GM23338 (cell line): ENCODE data around the gene ITSN2. TPM values are rescaled to one million over a fixed set of nuclear protein-coding genes. Genes with fewer than 3 reads are reported as not detected.

Experiments used
- ATAC-seq: fragments of 200-7000 bp; cut with Tn5 transposase; 3 replicates; pipeline ENCODE4 v1.9.1; 2020
- DNase-seq: peaks from one replicate; pipeline ENCODE4 v3.0.0-alpha.2; 2015; ENCODE audit warnings: low spot score
- H2AFZ ChIP-seq: fragments of 200-600 bp; sonication (generic); 2 replicates; pipeline ENCODE4 v1.8.0; 2016; ENCODE audit warnings: antibody characterized with exemption, mild to moderate bottlenecking, moderate library complexity
- H3F3A ChIP-seq: fragments of 200-600 bp; sonication (generic); replicated peaks from 2 replicates; pipeline ENCODE4 v1.8.0; 2017; ENCODE audit warnings: antibody characterized with exemption, mixed run types, low read depth
- H3K27ac ChIP-seq: fragments of 200-600 bp; sonication (generic); 2 replicates; pipeline ENCODE4 v1.6.1; 2016; ENCODE audit warnings: low read depth
- H3K27me3 ChIP-seq: fragments of 200-600 bp; sonication (generic); 2 replicates; pipeline ENCODE4 v1.8.0; 2016; ENCODE audit warnings: mild to moderate bottlenecking, mixed run types, moderate library complexity; ENCODE audit not compliant: insufficient read depth
- H3K36me3 ChIP-seq: fragments of 200-600 bp; sonication (generic); 2 replicates; pipeline ENCODE4 v1.8.0; 2016; ENCODE audit warnings: mild to moderate bottlenecking; ENCODE audit not compliant: insufficient read depth
- H3K4me1 ChIP-seq: fragments of 200-600 bp; sonication (generic); 2 replicates; pipeline ENCODE4 v1.8.0; 2016; ENCODE audit warnings: mild to moderate bottlenecking, moderate library complexity; ENCODE audit not compliant: insufficient read depth
- H3K4me2 ChIP-seq: fragments of 200-600 bp; sonication (generic); 2 replicates; pipeline ENCODE4 v1.7.1; 2017; ENCODE audit warnings: mixed run types
- H3K4me3 ChIP-seq: fragments of 200-600 bp; sonication (generic); 2 replicates; pipeline ENCODE4 v1.6.1; 2016; ENCODE audit warnings: mixed run types
- H3K79me2 ChIP-seq: fragments of 200-600 bp; sonication (generic); replicated peaks from 2 replicates; pipeline ENCODE4 v1.8.0; 2017; ENCODE audit warnings: mild to moderate bottlenecking; ENCODE audit not compliant: insufficient read depth
- H3K9me2 ChIP-seq: fragments of 200-600 bp; sonication (generic); 2 replicates; pipeline ENCODE4 v1.8.0; 2017; ENCODE audit not compliant: insufficient read depth
- H4K20me1 ChIP-seq: fragments of 200-600 bp; sonication (generic); replicated peaks from 2 replicates; pipeline ENCODE4 v1.8.0; 2017; ENCODE audit warnings: mild to moderate bottlenecking; ENCODE audit not compliant: insufficient read depth
- H3K27ac Mint-ChIP-seq: 2 replicates; pipeline ENCODE4 v1.8.0; 2020; ENCODE audit warnings: inconsistent platforms, mild to moderate bottlenecking, moderate library complexity, mixed read lengths
- H3K27me3 Mint-ChIP-seq: 3 replicates; pipeline ENCODE4 v1.8.0; 2022; ENCODE audit warnings: low read depth, mild to moderate bottlenecking, moderate library complexity, mixed read lengths, inconsistent platforms; ENCODE audit not compliant: insufficient read depth, poor library complexity
- H3K36me3 Mint-ChIP-seq: 3 replicates; pipeline ENCODE4 v1.8.0; 2021; ENCODE audit warnings: low read depth, mild to moderate bottlenecking, inconsistent platforms, moderate library complexity, mixed read lengths
- H3K4me1 Mint-ChIP-seq: 3 replicates; pipeline ENCODE4 v1.8.0; 2020; ENCODE audit warnings: mild to moderate bottlenecking, inconsistent platforms, mixed read lengths
- H3K4me3 Mint-ChIP-seq: 3 replicates; pipeline ENCODE4 v1.8.0; 2021; ENCODE audit warnings: moderate library complexity, mild to moderate bottlenecking, inconsistent platforms, mixed read lengths
- H3K9me3 Mint-ChIP-seq: 3 replicates; pipeline ENCODE4 v1.8.0; 2020; ENCODE audit warnings: moderate library complexity, mild to moderate bottlenecking, inconsistent platforms, mixed read lengths
- CREB1 ChIP-seq: fragments of 250-450 bp; sonication (Bioruptor Pico); IDR thresholded peaks from 2 replicates; pipeline ENCODE4 v1.5.0; 2020; ENCODE audit warnings: low read depth, mild to moderate bottlenecking, moderate library complexity
- EZH2 ChIP-seq: fragments of 200-600 bp; sonication (generic); IDR thresholded peaks from one replicate; pipeline ENCODE4 v1.8.0; 2017; ENCODE audit warnings: antibody characterized with exemption, mild to moderate bottlenecking, low read depth; ENCODE audit not compliant: unreplicated experiment
- JUNB ChIP-seq: IDR thresholded peaks from one replicate; pipeline ENCODE4 v1.6.1; 2016; ENCODE audit warnings: antibody characterized with exemption; ENCODE audit not compliant: unreplicated experiment
- NANOG ChIP-seq: IDR thresholded peaks from 2 replicates; pipeline ENCODE4 v1.6.1; 2016; ENCODE audit warnings: antibody characterized with exemption, borderline replicate concordance
- POLR2AphosphoS5 ChIP-seq: IDR thresholded peaks from 2 replicates; pipeline ENCODE4 v1.6.1; 2016; ENCODE audit warnings: antibody characterized with exemption, low read depth
- STAT1 ChIP-seq: IDR thresholded peaks from one replicate; pipeline ENCODE4 v1.6.1; 2016; ENCODE audit warnings: antibody characterized with exemption; ENCODE audit not compliant: unreplicated experiment
- polyA plus RNA-seq: library from polyadenylated mRNA; unstranded; fragments of >200 nt; fragmentation: Nextera tagmentation; extraction: Ambion mirVana; gene quantifications from 2 replicates; pipeline ENCODE4 v1.2.1, GENCODE V29; 2016
- total RNA-seq: library from RNA; depleted of rRNA; stranded (reverse); fragments of >200 nt; shearing (Covaris generic); gene quantifications from 2 replicates; pipeline ENCODE4 v1.2.3, GENCODE V29; 2014
- TF ChIP-seq, protein P1 (sequence below): IDR thresholded peaks from one replicate; pipeline ENCODE4 v1.6.1; 2018; ENCODE audit warnings: antibody characterized with exemption; ENCODE audit not compliant: unreplicated experiment
- TF ChIP-seq, protein P2 (sequence below): IDR thresholded peaks from 2 replicates; pipeline ENCODE4 v1.6.1; 2016; ENCODE audit warnings: antibody characterized with exemption
- TF ChIP-seq, protein P3 (sequence below), 2 experiments: fragments of 200-600 bp in 1 of 2; sonication (generic) in 1 of 2; conservative IDR thresholded peaks; 2 replicates each; pipeline versions ENCODE4 v1.5.1 to v1.6.1; 2016 to 2017; ENCODE audit warnings: antibody characterized with exemption in 2 of 2, low read depth in 2 of 2, mild to moderate bottlenecking in 2 of 2, moderate library complexity in 1 of 2

The ITSN2 gene
- total and polyA plus RNA-seq, 2 experiments from 2014 or later: 17.1 to 17.8 TPM

DNA sequence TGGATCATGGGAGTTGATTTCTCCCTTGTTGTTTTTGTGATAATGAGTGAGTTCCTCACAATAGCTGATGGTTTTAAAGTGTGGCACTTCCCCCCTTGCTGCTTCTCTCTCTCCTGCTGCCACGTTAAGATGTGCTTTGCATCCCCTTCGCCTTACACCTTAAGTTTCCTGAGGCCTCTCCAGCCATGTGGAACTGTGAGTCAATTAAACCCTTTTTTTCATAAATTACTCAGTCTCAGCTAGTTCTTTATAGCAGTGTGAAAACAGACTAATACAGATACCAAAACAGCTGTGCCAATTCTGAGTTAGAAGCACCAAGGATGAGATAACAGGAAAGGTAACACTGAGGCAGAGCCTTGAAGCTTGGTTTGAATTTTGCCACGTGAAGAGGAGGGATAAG is 44.7 kb downstream of the ITSN2 start (continued):
- TF ChIP-seq, protein P1, sequence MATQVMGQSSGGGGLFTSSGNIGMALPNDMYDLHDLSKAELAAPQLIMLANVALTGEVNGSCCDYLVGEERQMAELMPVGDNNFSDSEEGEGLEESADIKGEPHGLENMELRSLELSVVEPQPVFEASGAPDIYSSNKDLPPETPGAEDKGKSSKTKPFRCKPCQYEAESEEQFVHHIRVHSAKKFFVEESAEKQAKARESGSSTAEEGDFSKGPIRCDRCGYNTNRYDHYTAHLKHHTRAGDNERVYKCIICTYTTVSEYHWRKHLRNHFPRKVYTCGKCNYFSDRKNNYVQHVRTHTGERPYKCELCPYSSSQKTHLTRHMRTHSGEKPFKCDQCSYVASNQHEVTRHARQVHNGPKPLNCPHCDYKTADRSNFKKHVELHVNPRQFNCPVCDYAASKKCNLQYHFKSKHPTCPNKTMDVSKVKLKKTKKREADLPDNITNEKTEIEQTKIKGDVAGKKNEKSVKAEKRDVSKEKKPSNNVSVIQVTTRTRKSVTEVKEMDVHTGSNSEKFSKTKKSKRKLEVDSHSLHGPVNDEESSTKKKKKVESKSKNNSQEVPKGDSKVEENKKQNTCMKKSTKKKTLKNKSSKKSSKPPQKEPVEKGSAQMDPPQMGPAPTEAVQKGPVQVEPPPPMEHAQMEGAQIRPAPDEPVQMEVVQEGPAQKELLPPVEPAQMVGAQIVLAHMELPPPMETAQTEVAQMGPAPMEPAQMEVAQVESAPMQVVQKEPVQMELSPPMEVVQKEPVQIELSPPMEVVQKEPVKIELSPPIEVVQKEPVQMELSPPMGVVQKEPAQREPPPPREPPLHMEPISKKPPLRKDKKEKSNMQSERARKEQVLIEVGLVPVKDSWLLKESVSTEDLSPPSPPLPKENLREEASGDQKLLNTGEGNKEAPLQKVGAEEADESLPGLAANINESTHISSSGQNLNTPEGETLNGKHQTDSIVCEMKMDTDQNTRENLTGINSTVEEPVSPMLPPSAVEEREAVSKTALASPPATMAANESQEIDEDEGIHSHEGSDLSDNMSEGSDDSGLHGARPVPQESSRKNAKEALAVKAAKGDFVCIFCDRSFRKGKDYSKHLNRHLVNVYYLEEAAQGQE: no peak
- TF ChIP-seq EZH2 (no peak), STAT1 (no peak), POLR2AphosphoS5 (no peak), CREB1 (CRISPR knock-in tag) (no peak)
- TF ChIP-seq, protein P2, sequence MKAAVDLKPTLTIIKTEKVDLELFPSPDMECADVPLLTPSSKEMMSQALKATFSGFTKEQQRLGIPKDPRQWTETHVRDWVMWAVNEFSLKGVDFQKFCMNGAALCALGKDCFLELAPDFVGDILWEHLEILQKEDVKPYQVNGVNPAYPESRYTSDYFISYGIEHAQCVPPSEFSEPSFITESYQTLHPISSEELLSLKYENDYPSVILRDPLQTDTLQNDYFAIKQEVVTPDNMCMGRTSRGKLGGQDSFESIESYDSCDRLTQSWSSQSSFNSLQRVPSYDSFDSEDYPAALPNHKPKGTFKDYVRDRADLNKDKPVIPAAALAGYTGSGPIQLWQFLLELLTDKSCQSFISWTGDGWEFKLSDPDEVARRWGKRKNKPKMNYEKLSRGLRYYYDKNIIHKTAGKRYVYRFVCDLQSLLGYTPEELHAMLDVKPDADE: no peak
- TF ChIP-seq, protein P3, sequence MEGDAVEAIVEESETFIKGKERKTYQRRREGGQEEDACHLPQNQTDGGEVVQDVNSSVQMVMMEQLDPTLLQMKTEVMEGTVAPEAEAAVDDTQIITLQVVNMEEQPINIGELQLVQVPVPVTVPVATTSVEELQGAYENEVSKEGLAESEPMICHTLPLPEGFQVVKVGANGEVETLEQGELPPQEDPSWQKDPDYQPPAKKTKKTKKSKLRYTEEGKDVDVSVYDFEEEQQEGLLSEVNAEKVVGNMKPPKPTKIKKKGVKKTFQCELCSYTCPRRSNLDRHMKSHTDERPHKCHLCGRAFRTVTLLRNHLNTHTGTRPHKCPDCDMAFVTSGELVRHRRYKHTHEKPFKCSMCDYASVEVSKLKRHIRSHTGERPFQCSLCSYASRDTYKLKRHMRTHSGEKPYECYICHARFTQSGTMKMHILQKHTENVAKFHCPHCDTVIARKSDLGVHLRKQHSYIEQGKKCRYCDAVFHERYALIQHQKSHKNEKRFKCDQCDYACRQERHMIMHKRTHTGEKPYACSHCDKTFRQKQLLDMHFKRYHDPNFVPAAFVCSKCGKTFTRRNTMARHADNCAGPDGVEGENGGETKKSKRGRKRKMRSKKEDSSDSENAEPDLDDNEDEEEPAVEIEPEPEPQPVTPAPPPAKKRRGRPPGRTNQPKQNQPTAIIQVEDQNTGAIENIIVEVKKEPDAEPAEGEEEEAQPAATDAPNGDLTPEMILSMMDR (conservative IDR thresholded peaks at IDR 0.05; ENCODE audit: low read depth in 2 of 2): no peak

DNA sequence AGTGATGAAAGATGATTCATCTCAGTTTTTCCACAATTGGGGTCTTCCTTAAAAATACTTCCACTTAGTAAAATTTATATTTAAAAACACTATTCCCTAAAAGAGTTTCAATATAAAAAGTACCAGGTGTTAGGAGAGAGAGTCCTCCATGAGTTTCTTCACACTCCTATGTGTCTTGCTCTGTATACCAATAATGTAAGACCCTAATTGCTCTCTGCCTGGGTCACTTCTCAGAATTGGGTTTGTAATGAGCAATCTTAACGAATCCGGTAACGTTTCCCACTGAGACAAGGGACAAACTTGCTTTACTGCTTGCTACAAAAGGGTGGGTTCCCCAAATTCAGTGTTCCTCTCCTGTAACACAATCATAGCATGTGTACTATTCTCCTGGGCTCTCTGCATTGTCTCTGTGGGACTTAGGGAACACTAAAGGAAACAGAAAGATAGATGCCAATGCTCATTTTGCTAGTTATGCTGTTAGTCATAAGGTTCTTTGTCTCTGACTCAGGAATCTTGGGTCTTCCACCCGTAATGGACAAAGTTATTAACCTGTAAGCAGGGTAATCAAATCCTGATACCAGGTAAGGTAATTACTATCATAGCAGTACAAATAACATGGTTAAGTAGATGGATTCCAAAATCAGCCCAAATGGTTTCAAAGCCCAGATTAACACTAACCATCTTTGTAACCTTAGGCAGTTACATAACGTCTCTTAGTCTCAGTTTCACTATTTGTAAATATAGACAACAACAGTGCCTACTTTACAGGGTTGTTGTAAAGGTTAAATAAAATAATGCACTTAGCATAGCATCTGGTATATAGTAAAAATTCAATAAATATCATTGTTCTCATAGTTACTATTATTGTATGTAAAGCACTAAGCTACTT is 46.3 kb downstream of the ITSN2 start:
- Mint-ChIP-seq H3K9me3 (peaks cover 5% of the 10 kb centered on the region; the same call in 2 of the 3 replicates), H3K4me3 (no peak overlapping the region), H3K27me3 (no peaks in the 10 kb centered on the region), H3K4me1 (0 out of 3 replicates have a peak, but pooled peaks cover 3% of the 10 kb centered on the region), H3K36me3 (peaks cover 16% of the 10 kb centered on the region), H3K27ac (no peak overlapping the region)
- ATAC-seq (no peak), DNase-seq (no peak)
- no peaks in the 10 kb centered on the region for H3K79me2 ChIP-seq
- H3K4me1 ChIP-seq: no peaks in the 10 kb centered on the region
- no peaks in the 10 kb centered on the region for H3K36me3 ChIP-seq
- H3F3A ChIP-seq: no peaks in the 10 kb centered on the region
- H3K9me2 ChIP-seq: no peaks in the 10 kb centered on the region
- H3K4me2 ChIP-seq: no peak overlapping the region
- TF ChIP-seq, protein P3 (conservative IDR thresholded peaks at IDR 0.05; ENCODE audit: low read depth in 2 of 2): no peak
- TF ChIP-seq NANOG (no peak), CREB1 (CRISPR knock-in tag) (no peak), POLR2AphosphoS5 (no peak), JUNB (no peak)
- no peak overlapping the region for H2AFZ ChIP-seq
- H3K4me3 ChIP-seq: no peak overlapping the region
- H3K27me3 ChIP-seq: no peaks in the 10 kb centered on the region
- no peaks in the 10 kb centered on the region for H4K20me1 ChIP-seq
- no peak overlapping the region for H3K27ac ChIP-seq
